NB4 (cell line): Measurements from ENCODE around the gene EPN2.

Experiments used
- DNase-seq: peaks from one replicate; pipeline ENCODE4 v3.0.0; 2010; ENCODE audit warnings: low read depth
- H3K4me3 ChIP-seq: one replicate; pipeline ENCODE4 v1.5.1; 2011; ENCODE audit warnings: mild to moderate bottlenecking, low read depth, low read length, moderate library complexity
- CTCF ChIP-seq: IDR thresholded peaks from one replicate; pipeline ENCODE4 v1.5.1; 2012; ENCODE audit warnings: low read depth, low read length
- MAX ChIP-seq: IDR thresholded peaks from 2 replicates; pipeline ENCODE4 v1.6.1; 2011; ENCODE audit warnings: low read depth, low read length
- MYC ChIP-seq: IDR thresholded peaks from 2 replicates; pipeline ENCODE4 v1.6.1; 2011; ENCODE audit warnings: low read depth, low read length
- POLR2A ChIP-seq: IDR thresholded peaks from 2 replicates; pipeline ENCODE4 v1.6.1; 2011; ENCODE audit warnings: mild to moderate bottlenecking; ENCODE audit not compliant: insufficient read length; ENCODE audit errors: extremely low read depth

Gene EPN2

GRCh38 chr17:19265755-19266154, 28.6 kb downstream of the EPN2 start:
- no peak for DNase-seq
- TF ChIP-seq CTCF (no peak), MAX (no peak), POLR2A (no peak), MYC (no peak)
- no peak overlapping the region for H3K4me3 ChIP-seq

- no peak for DNase-seq
- TF ChIP-seq CTCF (no peak), POLR2A (no peak), MAX (peak; percentile 26; the same call in 1 of the 2 replicates)
- no peak overlapping the region for H3K4me3 ChIP-seq
These were observed 31.4 kb downstream of the EPN2 start for GRCh38 chr17:19268611-19269010.

- DNase-seq = peak; percentile 19
- TF ChIP-seq MYC (no peak), CTCF (no peak), POLR2A (no peak), MAX (no peak)
- H3K4me3 ChIP-seq = no peak overlapping the region
These were observed 31.9 kb downstream of the EPN2 start for GRCh38 chr17:19269106-19269505.

GRCh38 chr17:19269641-19270040, 32.5 kb downstream of the EPN2 start:
- DNase-seq = no peak
- TF ChIP-seq CTCF = no peak
- TF ChIP-seq POLR2A = no peak
- no peak for TF ChIP-seq MYC
- no peak for TF ChIP-seq MAX
- H3K4me3 ChIP-seq = no peak overlapping the region

GRCh38 chr17:19270347-19270703, 33.2 kb downstream of the EPN2 start:
- DNase-seq = no peak
- H3K4me3 ChIP-seq = no peak overlapping the region
- no peak for TF ChIP-seq POLR2A
- no peak for TF ChIP-seq MAX
- no peak for TF ChIP-seq CTCF
- no peak for TF ChIP-seq MYC
